ENCODE data around the gene PDE9A. TPM values are rescaled to one million over a fixed set of nuclear protein-coding genes. Genes with fewer than 3 reads are reported as not detected.

The PDE9A gene
- polyA plus RNA-seq, 1 experiment, result 0.09 TPM

DNA sequence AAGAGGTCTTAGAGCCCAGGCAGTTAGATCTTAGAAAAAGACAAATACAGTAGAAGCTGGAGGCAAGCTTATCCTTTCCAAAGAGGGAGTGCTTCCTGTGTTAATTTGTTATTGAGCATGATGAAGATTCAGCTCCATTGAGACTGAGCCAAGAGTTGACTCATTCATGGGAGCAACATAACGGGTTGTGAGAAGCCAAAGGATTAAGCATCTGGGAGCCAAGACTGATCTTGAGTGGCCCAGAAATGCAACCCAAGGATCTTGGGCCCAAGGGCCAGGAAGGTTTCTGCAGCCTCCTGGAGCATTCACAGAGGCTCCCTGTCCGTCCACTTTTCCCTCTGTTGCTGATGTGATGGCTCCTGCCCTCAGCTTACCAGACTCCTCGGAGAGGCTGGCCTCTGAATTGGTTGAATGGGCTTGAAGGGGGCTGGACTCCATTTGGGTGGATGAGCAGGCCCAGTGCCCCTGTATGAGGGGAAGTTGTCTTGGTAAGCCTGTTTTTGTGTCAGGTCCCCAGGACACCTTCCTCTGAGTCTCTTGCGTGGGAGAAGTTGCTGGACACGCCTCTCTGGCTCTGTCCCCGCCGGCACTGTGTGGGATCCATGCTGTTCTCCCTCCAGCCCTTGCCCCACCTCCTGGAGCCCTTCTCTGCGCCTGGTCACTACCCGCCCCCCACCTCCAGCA, 42.4 kb downstream of the PDE9A start:
- no peak for DNase-seq (ENCODE audit: low read depth)
- H3K27me3 ChIP-seq (ENCODE audit: control insufficient read depth, insufficient read depth, low read length), result no peaks in the 10 kb centered on the region
- ChIA-PET CTCF (no interaction called here), POLR2A (no interaction called here)
- H3K36me3 ChIP-seq (ENCODE audit: control insufficient read depth, insufficient read depth, low read length), result no peaks in the 10 kb centered on the region
- H3K4me3 ChIP-seq (ENCODE audit: low read depth, low read length), result no peak overlapping the region
- TF ChIP-seq, protein P1, sequence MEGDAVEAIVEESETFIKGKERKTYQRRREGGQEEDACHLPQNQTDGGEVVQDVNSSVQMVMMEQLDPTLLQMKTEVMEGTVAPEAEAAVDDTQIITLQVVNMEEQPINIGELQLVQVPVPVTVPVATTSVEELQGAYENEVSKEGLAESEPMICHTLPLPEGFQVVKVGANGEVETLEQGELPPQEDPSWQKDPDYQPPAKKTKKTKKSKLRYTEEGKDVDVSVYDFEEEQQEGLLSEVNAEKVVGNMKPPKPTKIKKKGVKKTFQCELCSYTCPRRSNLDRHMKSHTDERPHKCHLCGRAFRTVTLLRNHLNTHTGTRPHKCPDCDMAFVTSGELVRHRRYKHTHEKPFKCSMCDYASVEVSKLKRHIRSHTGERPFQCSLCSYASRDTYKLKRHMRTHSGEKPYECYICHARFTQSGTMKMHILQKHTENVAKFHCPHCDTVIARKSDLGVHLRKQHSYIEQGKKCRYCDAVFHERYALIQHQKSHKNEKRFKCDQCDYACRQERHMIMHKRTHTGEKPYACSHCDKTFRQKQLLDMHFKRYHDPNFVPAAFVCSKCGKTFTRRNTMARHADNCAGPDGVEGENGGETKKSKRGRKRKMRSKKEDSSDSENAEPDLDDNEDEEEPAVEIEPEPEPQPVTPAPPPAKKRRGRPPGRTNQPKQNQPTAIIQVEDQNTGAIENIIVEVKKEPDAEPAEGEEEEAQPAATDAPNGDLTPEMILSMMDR (IDR thresholded peaks at IDR 0.05; ENCODE audit: insufficient read depth, low read depth, low read length), result no peak

DNA sequence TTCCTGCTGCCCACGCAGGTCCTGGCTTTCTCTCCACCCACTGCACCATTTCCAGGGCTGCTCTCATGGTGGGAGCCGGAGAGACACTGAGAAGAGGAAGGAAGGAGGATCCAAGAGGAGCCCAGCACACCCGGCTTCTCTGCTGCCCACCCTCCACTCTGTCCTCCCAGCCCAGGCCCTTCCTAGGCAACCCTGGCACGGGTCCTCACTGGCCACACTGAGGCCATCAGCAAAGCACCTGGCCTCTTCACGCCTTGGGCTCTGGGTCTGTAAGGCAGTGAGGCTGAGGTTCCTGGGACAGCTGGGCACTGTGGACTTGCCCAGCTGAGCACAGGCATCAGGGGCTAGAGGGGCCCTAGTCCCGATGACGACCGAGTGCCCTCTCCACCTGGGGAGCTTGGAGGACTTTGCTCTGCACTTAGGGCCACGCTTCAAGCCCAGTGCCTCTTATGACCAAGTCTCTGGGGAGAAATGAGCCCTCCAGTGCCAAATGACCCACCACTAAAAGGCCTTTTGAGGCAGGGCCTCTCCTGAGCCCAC, 43.1 kb downstream of the PDE9A start:
- Histone ChIP-seq H3K4me3 (ENCODE audit: low read depth, low read length) (no peak overlapping the region), H3K36me3 (ENCODE audit: control insufficient read depth, insufficient read depth, low read length) (no peaks in the 10 kb centered on the region), H3K27me3 (ENCODE audit: control insufficient read depth, insufficient read depth, low read length) (no peaks in the 10 kb centered on the region)
- CTCF ChIA-PET, result no interaction called here
- DNase-seq (ENCODE audit: low read depth), result no peak
- POLR2A ChIA-PET, result no interaction called here
- TF ChIP-seq, protein P1 (IDR thresholded peaks at IDR 0.05; ENCODE audit: insufficient read depth, low read depth, low read length), result no peak

GRCh38 chr21:42698733-42699132, 45.3 kb downstream of the PDE9A start:
- Histone ChIP-seq H3K4me3 (ENCODE audit: low read depth, low read length) (no peak overlapping the region), H3K27me3 (ENCODE audit: control insufficient read depth, insufficient read depth, low read length) (no peaks in the 10 kb centered on the region), H3K36me3 (ENCODE audit: control insufficient read depth, insufficient read depth, low read length) (no peaks in the 10 kb centered on the region)
- TF ChIP-seq, protein P1 (IDR thresholded peaks at IDR 0.05; ENCODE audit: insufficient read depth, low read depth, low read length), result no peak
- ChIA-PET POLR2A (no interaction called here), CTCF (no interaction called here)
- no peak for DNase-seq (ENCODE audit: low read depth)

GRCh38 chr21:42699196-42699595, 45.8 kb downstream of the PDE9A start:
- DNase-seq (ENCODE audit: low read depth), result no peak
- POLR2A ChIA-PET, result no interaction called here
- TF ChIP-seq, protein P1 (IDR thresholded peaks at IDR 0.05; ENCODE audit: insufficient read depth, low read depth, low read length), result no peak
- CTCF ChIA-PET, result no interaction called here
- Histone ChIP-seq H3K36me3 (ENCODE audit: control insufficient read depth, insufficient read depth, low read length) (no peaks in the 10 kb centered on the region), H3K27me3 (ENCODE audit: control insufficient read depth, insufficient read depth, low read length) (no peaks in the 10 kb centered on the region), H3K4me3 (ENCODE audit: low read depth, low read length) (no peak overlapping the region)

GRCh38 chr21:42701706-42702456, 48.5 kb downstream of the PDE9A start:
- Histone ChIP-seq H3K4me3 (ENCODE audit: low read depth, low read length) (no peak overlapping the region), H3K27me3 (ENCODE audit: control insufficient read depth, insufficient read depth, low read length) (peaks cover 2% of the 10 kb centered on the region), H3K36me3 (ENCODE audit: control insufficient read depth, insufficient read depth, low read length) (no peaks in the 10 kb centered on the region)
- no peak for DNase-seq (ENCODE audit: low read depth)
- TF ChIP-seq, protein P1 (IDR thresholded peaks at IDR 0.05; ENCODE audit: insufficient read depth, low read depth, low read length), result no peak
- CTCF ChIA-PET, result no interaction called here
- POLR2A ChIA-PET, result no interaction called here
